HUDEP-2 (cell line): ENCODE results near the gene ZFP92.
"Not testable (repeated sequence)": the region's sequence is repeated elsewhere in the genome, so short reads cannot be mapped to it uniquely, and the experiment has no call there.

ENCODE experiments used
- DNase-seq, 76 experiments: peaks; one replicate each; lab custom pipeline; 2025; ENCODE audit not compliant: unreplicated experiment in 76 of 76; lab: John Stamatoyannopoulos, UW

Gene ZFP92

GRCh38 chrX:153384973-153385372 is 26.3 kb upstream of the ZFP92 start:
- not testable (repeated sequence) for DNase-seq

GRCh38 chrX:153386097-153386496 is 25.2 kb upstream of the ZFP92 start:
- DNase-seq = no peak

- no peak for DNase-seq
Measured at GRCh38 chrX:153387345-153387744, 23.9 kb upstream of the ZFP92 start.

- no peak for DNase-seq
Measured at GRCh38 chrX:153387987-153388721, 23.1 kb upstream of the ZFP92 start.

GRCh38 chrX:153388722-153389459 is 22.4 kb upstream of the ZFP92 start:
- DNase-seq = no peak

GRCh38 chrX:153389460-153389768 is 21.9 kb upstream of the ZFP92 start:
- DNase-seq = not testable (repeated sequence)

GRCh38 chrX:153392642-153393321 is 18.5 kb upstream of the ZFP92 start:
- DNase-seq = no peak

GRCh38 chrX:153394612-153395011 is 16.7 kb upstream of the ZFP92 start:
- DNase-seq = no peak

- no peak for DNase-seq
Measured at GRCh38 chrX:153395613-153396319, 15.5 kb upstream of the ZFP92 start.

- no peak for DNase-seq
Measured at GRCh38 chrX:153396320-153397195, 14.7 kb upstream of the ZFP92 start.

- no peak for DNase-seq
Measured at GRCh38 chrX:153397256-153397960, 13.9 kb upstream of the ZFP92 start.

- no peak for DNase-seq
Measured at GRCh38 chrX:153398275-153398960, 12.9 kb upstream of the ZFP92 start.

- DNase-seq = peak in 56 of 76 experiments; percentile 1 to 59 (median 22)
Measured at GRCh38 chrX:153400146-153401132, 10.8 kb upstream of the ZFP92 start.

- DNase-seq = no peak
Measured at GRCh38 chrX:153401133-153401764, 10.0 kb upstream of the ZFP92 start, which contains the start of gene PNMA6E. PNMA6E (minus strand) TSS chrX:153401350; CDS start chrX:153398849, 2,501 bp downstream.

- DNase-seq = not testable (repeated sequence)
Measured at GRCh38 chrX:153404333-153404732, 6.9 kb upstream of the ZFP92 start.

- DNase-seq = no peak
Measured at GRCh38 chrX:153405426-153405825, 5.8 kb upstream of the ZFP92 start.

GRCh38 chrX:153406011-153406410 is 5.3 kb upstream of the ZFP92 start:
- no peak for DNase-seq
